GM18861 (cell line): ENCODE data around the gene PLEKHG4B.
"Not testable (repeated sequence)": the region's sequence is repeated elsewhere in the genome, so short reads cannot be mapped to it uniquely, and the experiment has no call there.

Experiments used
- ATAC-seq: cut with Tn5 transposase; IDR thresholded peaks from one replicate; pipeline ENCODE4 v1.9.1; 2021; ENCODE audit not compliant: unreplicated experiment

Gene PLEKHG4B

GRCh38 chr5:197892-198489 lies 106.0 kb downstream of the PLEKHG4B start:
- no peak for ATAC-seq

- ATAC-seq, result no peak
Measured at GRCh38 chr5:198516-199196, 106.7 kb downstream of the PLEKHG4B start.

GRCh38 chr5:199197-199949 lies 107.4 kb downstream of the PLEKHG4B start:
- no peak for ATAC-seq

GRCh38 chr5:199950-200645 lies 108.1 kb downstream of the PLEKHG4B start:
- no peak for ATAC-seq

GRCh38 chr5:200985-201384 lies 109.0 kb downstream of the PLEKHG4B start:
- ATAC-seq, result no peak

GRCh38 chr5:201672-202071 lies 109.7 kb downstream of the PLEKHG4B start:
- no peak for ATAC-seq

- no peak for ATAC-seq
Measured at GRCh38 chr5:203246-203930, 111.4 kb downstream of the PLEKHG4B start.

- ATAC-seq, result no peak
Measured at GRCh38 chr5:204001-204400, 112.0 kb downstream of the PLEKHG4B start.

- no peak for ATAC-seq
Measured at GRCh38 chr5:204462-204861, 112.5 kb downstream of the PLEKHG4B start.

GRCh38 chr5:204966-205670 lies 113.2 kb downstream of the PLEKHG4B start:
- ATAC-seq, result no peak

- no peak for ATAC-seq
Measured at GRCh38 chr5:206406-206805, 114.4 kb downstream of the PLEKHG4B start.

GRCh38 chr5:206927-207536 lies 115.1 kb downstream of the PLEKHG4B start:
- no peak for ATAC-seq

GRCh38 chr5:207599-207998 lies 115.6 kb downstream of the PLEKHG4B start:
- ATAC-seq, result no peak

- ATAC-seq, result no peak
Measured at GRCh38 chr5:208449-209114, 116.6 kb downstream of the PLEKHG4B start.

- ATAC-seq, result no peak
Measured at GRCh38 chr5:213803-214395, 121.9 kb downstream of the PLEKHG4B start.

GRCh38 chr5:215256-215655 lies 123.3 kb downstream of the PLEKHG4B start:
- ATAC-seq, result not testable (repeated sequence)

- ATAC-seq, result not testable (repeated sequence)
Measured at GRCh38 chr5:216076-216475, 124.1 kb downstream of the PLEKHG4B start.

- ATAC-seq, result peak; percentile 56
Measured at GRCh38 chr5:217494-218456, 125.8 kb downstream of the PLEKHG4B start, which contains the start of the genes CCDC127 and SDHA. Gene CCDC127, minus strand, starts transcription at chr5:218153. Its CDS starts 1,304 bp downstream, at chr5:216849. Gene SDHA, plus strand, starts transcription at chr5:218320. Its CDS starts 36 bp downstream, at chr5:218356.
